Smooth muscle cell (in vitro differentiated cells): ENCODE measurements around the gene SLC23A2. TPM values are rescaled to one million over a fixed set of nuclear protein-coding genes. Genes with fewer than 3 reads are reported as not detected.

Experiments
- DNase-seq: peaks from one replicate; lab custom pipeline; 2025; ENCODE audit not compliant: unreplicated experiment; lab: John Stamatoyannopoulos, UW
- H2AFZ ChIP-seq: fragments of 200-600 bp; sonication (generic); 2 replicates; pipeline ENCODE4 v1.6.0; 2016; ENCODE audit warnings: antibody characterized with exemption, low read depth, mild to moderate bottlenecking
- H3F3A ChIP-seq: fragments of 200-600 bp; sonication (generic); 2 replicates; pipeline ENCODE4 v1.6.0; 2017; ENCODE audit warnings: antibody characterized with exemption, low read depth
- H3K27ac ChIP-seq: fragments of 200-600 bp; sonication (generic); 2 replicates; pipeline ENCODE4 v1.5.1; 2016; ENCODE audit warnings: low read depth, mild to moderate bottlenecking
- H3K27me3 ChIP-seq: fragments of 200-600 bp; sonication (generic); 2 replicates; pipeline ENCODE4 v1.6.1; 2016; ENCODE audit warnings: low read depth, mild to moderate bottlenecking
- H3K36me3 ChIP-seq: fragments of 200-600 bp; sonication (generic); 2 replicates; pipeline ENCODE4 v1.5.1; 2016; ENCODE audit warnings: low read depth
- H3K4me1 ChIP-seq: fragments of 200-600 bp; sonication (generic); 2 replicates; pipeline ENCODE4 v1.5.1; 2016; ENCODE audit warnings: low read depth
- H3K4me2 ChIP-seq: fragments of 200-600 bp; sonication (generic); 2 replicates; pipeline ENCODE4 v1.6.0; 2016; ENCODE audit warnings: mild to moderate bottlenecking
- H3K4me3 ChIP-seq: fragments of 200-600 bp; sonication (generic); 2 replicates; pipeline ENCODE4 v1.5.1; 2016; ENCODE audit warnings: mild to moderate bottlenecking
- H3K79me2 ChIP-seq: fragments of 200-600 bp; sonication (generic); 2 replicates; pipeline ENCODE4 v1.6.0; 2016; ENCODE audit warnings: low read depth, mild to moderate bottlenecking
- H3K9ac ChIP-seq: fragments of 200-600 bp; sonication (generic); 2 replicates; pipeline ENCODE4 v1.6.0; 2016; ENCODE audit warnings: low read depth
- H3K9me3 ChIP-seq: fragments of 200-600 bp; sonication (generic); replicated peaks from 2 replicates; pipeline ENCODE4 v1.5.1; 2016; ENCODE audit warnings: low read depth
- H4K20me1 ChIP-seq: fragments of 200-600 bp; sonication (generic); 2 replicates; pipeline ENCODE4 v1.6.0; 2016; ENCODE audit warnings: low read depth
- CTCF ChIP-seq: fragments of 200-600 bp; sonication (generic); IDR thresholded peaks from 2 replicates; pipeline ENCODE4 v1.5.1; 2017; ENCODE audit warnings: borderline replicate concordance, mild to moderate bottlenecking, antibody characterized with exemption; ENCODE audit not compliant: insufficient read depth, poor library complexity, severe bottlenecking
- WGBS: methylation state at CpG from one replicate; pipeline ENCODE4 v1.1.7; 2016; ENCODE audit warnings: low lambda C conversion rate; 5-methylcytosine and 5-hydroxymethylcytosine counted together
- polyA plus RNA-seq: library from polyadenylated mRNA; unstranded; fragments of >200 nt; fragmentation: Nextera tagmentation; extraction: Ambion mirVana; gene quantifications from 2 replicates; pipeline ENCODE4 v1.2.1, GENCODE V29; 2016
- total RNA-seq: library from RNA; depleted of rRNA; stranded (reverse); fragments of >200 nt; gene quantifications from 2 replicates; pipeline ENCODE4 v1.2.3, GENCODE V29; 2014

The SLC23A2 gene
- total and polyA plus RNA-seq, 2 experiments from 2014 or later: 1.4 to 5.0 TPM

- Histone ChIP-seq H3K9ac (no peak overlapping the region), H2AFZ (no peak overlapping the region), H3K36me3 (no peaks in the 10 kb centered on the region)
Measured at GRCh38 chr20:4910951-4911350, 90.4 kb downstream of the SLC23A2 start.

GRCh38 chr20:4905613-4906012 lies 95.7 kb downstream of the SLC23A2 start:
- WGBS: 91% methylated on average over 4 of the region's 4 CpGs
- Histone ChIP-seq H3K9ac (no peak overlapping the region), H3K27me3 (no peaks in the 10 kb centered on the region), H3K4me3 (no peak overlapping the region), H4K20me1 (no peaks in the 10 kb centered on the region), H3K9me3 (no peaks in the 10 kb centered on the region), H3K27ac (no peak overlapping the region), H3K36me3 (no peaks in the 10 kb centered on the region), H3K79me2 (no peaks in the 10 kb centered on the region), H2AFZ (no peak overlapping the region), H3K4me2 (no peak overlapping the region), H3F3A (no peaks in the 10 kb centered on the region), H3K4me1 (no peaks in the 10 kb centered on the region)
- TF ChIP-seq CTCF: no peak
- no peak for DNase-seq

More at GRCh38 chr20:4910951-4911350, 90.4 kb downstream of the SLC23A2 start:
- H3K9me3 ChIP-seq: no peaks in the 10 kb centered on the region
- DNase-seq: no peak
- no peaks in the 10 kb centered on the region for H3K27me3 ChIP-seq
- H3K79me2 ChIP-seq: no peaks in the 10 kb centered on the region
- TF ChIP-seq CTCF: no peak
- H3F3A ChIP-seq: no peaks in the 10 kb centered on the region
- WGBS: 73% methylated on average over 5 of the region's 5 CpGs
- no peak overlapping the region for H3K4me3 ChIP-seq
- no peaks in the 10 kb centered on the region for H4K20me1 ChIP-seq
- no peak overlapping the region for H3K27ac ChIP-seq
- no peaks in the 10 kb centered on the region for H3K4me1 ChIP-seq
- no peak overlapping the region for H3K4me2 ChIP-seq

GRCh38 chr20:4905195-4905594 lies 96.1 kb downstream of the SLC23A2 start:
- Histone ChIP-seq H3K36me3 (no peaks in the 10 kb centered on the region), H3K4me3 (no peak overlapping the region), H2AFZ (no peak overlapping the region), H3K9ac (no peak overlapping the region), H3K27me3 (no peaks in the 10 kb centered on the region), H3K9me3 (no peaks in the 10 kb centered on the region), H3K79me2 (no peaks in the 10 kb centered on the region), H3F3A (no peaks in the 10 kb centered on the region), H3K4me1 (no peaks in the 10 kb centered on the region), H3K27ac (no peak overlapping the region), H3K4me2 (no peak overlapping the region), H4K20me1 (no peaks in the 10 kb centered on the region)
- no peak for TF ChIP-seq CTCF
- DNase-seq: no peak
- WGBS: 94% methylated on average over 4 of the region's 4 CpGs

GRCh38 chr20:4904127-4904860 lies 97.0 kb downstream of the SLC23A2 start:
- Histone ChIP-seq H3K9ac (no peak overlapping the region), H3F3A (no peaks in the 10 kb centered on the region), H3K27me3 (no peaks in the 10 kb centered on the region), H3K79me2 (no peaks in the 10 kb centered on the region), H4K20me1 (no peaks in the 10 kb centered on the region), H3K9me3 (no peaks in the 10 kb centered on the region), H3K4me1 (no peaks in the 10 kb centered on the region), H3K36me3 (no peaks in the 10 kb centered on the region), H3K4me2 (no peak overlapping the region), H3K27ac (peak overlapping the region; percentile 35), H3K4me3 (no peak overlapping the region), H2AFZ (no peak overlapping the region)
- no peak for TF ChIP-seq CTCF
- no peak for DNase-seq
- 84% methylated on average over 4 of the region's 4 CpGs for WGBS
